ENCODE data around the gene MLLT1. TPM values are rescaled to one million over a fixed set of nuclear protein-coding genes. Genes with fewer than 3 reads are reported as not detected.

MLLT1 gene
- total RNA-seq, 2 experiments from 2014 or later = 17.5 to 56.0 TPM

- ChIA-PET POLR2A (interaction anchor here (0.5 kb wide), 1 partner anchor 35 kb away, joined by 3 read pairs; no protein-coding TSS in a partner anchor), CTCF (ENCODE audit: unreplicated experiment) (no interaction called here)
- Histone ChIP-seq H3K36me3 (ENCODE audit: insufficient read depth, low read length) (peaks cover 11% of the 10 kb centered on the region; the same call in 1 of the 2 replicates), H3K79me2 (ENCODE audit: insufficient read depth, low read depth, low read length) (no peaks in the 10 kb centered on the region), H2AFZ (ENCODE audit: low read length) (no peak overlapping the region), H3K9me3 (ENCODE audit: low read length) (no peaks in the 10 kb centered on the region), H4K20me1 (ENCODE audit: insufficient read depth, low read length) (no peaks in the 10 kb centered on the region), H3K9me2 (ENCODE audit: insufficient read depth, low read length) (no peaks in the 10 kb centered on the region), H3K4me1 (ENCODE audit: insufficient read depth, low read length, poor library complexity, severe bottlenecking) (no peaks in the 10 kb centered on the region), H3K4me3 (ENCODE audit: low read depth, low read length, poor library complexity, severe bottlenecking) (no peak overlapping the region), H3K27ac (ENCODE audit: low read depth, low read length, poor library complexity, severe bottlenecking) (no peak overlapping the region), H3K4me2 (ENCODE audit: low read length) (no peak overlapping the region)
- DNase-seq (ENCODE audit: low spot score) = no peak
- intact Hi-C loops (cut with micrococcal nuclease; ENCODE audit: unreplicated experiment) = loop anchor here (5.0 kb wide), 1 partner anchor 86 kb away; no protein-coding TSS in a partner anchor
- no TSS peak for BruUV-seq (replicated peaks)
- no peak for TF ChIP-seq CTCF (conservative IDR thresholded peaks at IDR 0.05; ENCODE audit: low read length)
- no peak for TF ChIP-seq EZH2phosphoT487 (IDR thresholded peaks at IDR 0.05; ENCODE audit: borderline replicate concordance, low read depth, low read length)
Measured at GRCh38 chr19:6216236-6216995, 63.4 kb downstream of the MLLT1 start.

- Histone ChIP-seq H3K9me3 (ENCODE audit: low read length) (no peaks in the 10 kb centered on the region), H3K36me3 (ENCODE audit: insufficient read depth, low read length) (0 out of 2 replicates have a peak, but pooled peaks cover 10% of the 10 kb centered on the region), H3K4me1 (ENCODE audit: insufficient read depth, low read length, poor library complexity, severe bottlenecking) (no peaks in the 10 kb centered on the region), H3K4me3 (ENCODE audit: low read depth, low read length, poor library complexity, severe bottlenecking) (no peak overlapping the region), H3K27ac (ENCODE audit: low read depth, low read length, poor library complexity, severe bottlenecking) (no peak overlapping the region), H3K79me2 (ENCODE audit: insufficient read depth, low read depth, low read length) (no peaks in the 10 kb centered on the region), H3K9me2 (ENCODE audit: insufficient read depth, low read length) (no peaks in the 10 kb centered on the region), H2AFZ (ENCODE audit: low read length) (no peak overlapping the region), H4K20me1 (ENCODE audit: insufficient read depth, low read length) (no peaks in the 10 kb centered on the region), H3K4me2 (ENCODE audit: low read length) (no peak overlapping the region)
- no TSS peak for BruUV-seq (replicated peaks)
- no peak for TF ChIP-seq EZH2phosphoT487 (IDR thresholded peaks at IDR 0.05; ENCODE audit: borderline replicate concordance, low read depth, low read length)
- no peak for TF ChIP-seq CTCF (conservative IDR thresholded peaks at IDR 0.05; ENCODE audit: low read length)
- intact Hi-C loops (cut with micrococcal nuclease; ENCODE audit: unreplicated experiment) = loop anchor here (5.0 kb wide), 1 partner anchor 87 kb away; no protein-coding TSS in a partner anchor
- ChIA-PET POLR2A (no interaction called here), CTCF (ENCODE audit: unreplicated experiment) (no interaction called here)
- DNase-seq (ENCODE audit: low spot score) = no peak
Measured at GRCh38 chr19:6215701-6216235, 64.0 kb downstream of the MLLT1 start.

Measured in OCI-LY7 (cell line).